MM.1S (cell line): ENCODE data around the gene TMEM147.

Source experiments
- DNase-seq: peaks from one replicate; pipeline ENCODE4 v3.0.0-alpha.2; 2015
- H2AFZ ChIP-seq: fragments of 300-600 bp; sonication (generic); 2 replicates; pipeline ENCODE4 v1.6.0; 2016; ENCODE audit warnings: antibody characterized with exemption, low read length
- H3F3A ChIP-seq: fragments of 300-600 bp; sonication (generic); 2 replicates; pipeline ENCODE4 v1.6.1; 2016; ENCODE audit warnings: mild to moderate bottlenecking, antibody characterized with exemption, low read length, moderate library complexity, mixed read lengths; ENCODE audit not compliant: insufficient read depth
- H3K27ac ChIP-seq: fragments of 300-600 bp; sonication (generic); 2 replicates; pipeline ENCODE4 v1.5.1; 2016; ENCODE audit warnings: mild to moderate bottlenecking, low read length
- H3K27me3 ChIP-seq: fragments of 300-600 bp; sonication (generic); replicated peaks from 2 replicates; pipeline ENCODE4 v1.6.0; 2016; ENCODE audit warnings: low read length; ENCODE audit not compliant: insufficient read depth
- H3K36me3 ChIP-seq: fragments of 300-600 bp; sonication (generic); replicated peaks from 2 replicates; pipeline ENCODE4 v1.6.1; 2016; ENCODE audit warnings: mild to moderate bottlenecking, low read length, mixed read lengths; ENCODE audit not compliant: insufficient read depth
- H3K4me1 ChIP-seq: fragments of 300-600 bp; sonication (generic); 2 replicates; pipeline ENCODE4 v1.6.1; 2016; ENCODE audit warnings: low read length, mixed read lengths
- H3K4me2 ChIP-seq: fragments of 300-600 bp; sonication (generic); 2 replicates; pipeline ENCODE4 v1.6.0; 2016; ENCODE audit warnings: low read depth, low read length
- H3K4me3 ChIP-seq: fragments of 300-600 bp; sonication (generic); 2 replicates; pipeline ENCODE4 v1.5.1; 2016; ENCODE audit warnings: low read length, mixed read lengths
- H3K79me2 ChIP-seq: fragments of 300-600 bp; sonication (generic); 2 replicates; pipeline ENCODE4 v1.6.1; 2016; ENCODE audit warnings: mixed run types, low read length, mixed read lengths
- H3K9ac ChIP-seq: fragments of 300-600 bp; sonication (generic); 2 replicates; pipeline ENCODE4 v1.6.1; 2016; ENCODE audit warnings: low read length, mixed read lengths
- H3K9me2 ChIP-seq: fragments of 300-600 bp; sonication (generic); replicated peaks from 2 replicates; pipeline ENCODE4 v1.6.1; 2016; ENCODE audit warnings: mild to moderate bottlenecking, low read length, mixed read lengths; ENCODE audit not compliant: insufficient read depth
- H3K9me3 ChIP-seq: fragments of 300-600 bp; sonication (generic); replicated peaks from 2 replicates; pipeline ENCODE4 v1.6.1; 2016; ENCODE audit warnings: mild to moderate bottlenecking, low read length, mixed read lengths; ENCODE audit not compliant: insufficient read depth
- H4K20me1 ChIP-seq: fragments of 300-600 bp; sonication (generic); 2 replicates; pipeline ENCODE4 v1.6.1; 2016; ENCODE audit warnings: mild to moderate bottlenecking, low read length, moderate library complexity, mixed read lengths; ENCODE audit not compliant: insufficient read depth
- CTCF ChIP-seq: fragments of 300-600 bp; sonication (generic); IDR thresholded peaks from 2 replicates; pipeline ENCODE4 v1.5.1; 2016; ENCODE audit warnings: antibody characterized with exemption, low read length, mixed read lengths
- EZH2 ChIP-seq: fragments of 300-600 bp; sonication (generic); optimal IDR thresholded peaks from 2 replicates; pipeline ENCODE3; 2017; ENCODE audit warnings: low read depth, mild to moderate bottlenecking, antibody characterized with exemption, low read length, mixed read lengths
- EZH2phosphoT487 ChIP-seq: fragments of 300-600 bp; sonication (generic); IDR thresholded peaks from 2 replicates; pipeline ENCODE4 v1.6.1; 2018; ENCODE audit warnings: antibody characterized with exemption, low read length

Gene TMEM147

GRCh38 chr19:35582760-35583159 lies 37.3 kb downstream of the TMEM147 start:
- no peaks in the 10 kb centered on the region for H3K79me2 ChIP-seq
- no peaks in the 10 kb centered on the region for H3F3A ChIP-seq
- H3K9me3 ChIP-seq = no peaks in the 10 kb centered on the region
- TF ChIP-seq CTCF (no peak), EZH2 (no peak), EZH2phosphoT487 (no peak)
- no peak overlapping the region for H3K9ac ChIP-seq
- DNase-seq = no peak
- no peaks in the 10 kb centered on the region for H4K20me1 ChIP-seq
- H3K4me2 ChIP-seq = no peak overlapping the region
- no peaks in the 10 kb centered on the region for H3K9me2 ChIP-seq
- H2AFZ ChIP-seq = no peak overlapping the region
- peaks cover 9% of the 10 kb centered on the region for H3K4me1 ChIP-seq
- H3K27ac ChIP-seq = no peak overlapping the region
- H3K4me3 ChIP-seq = no peak overlapping the region
- H3K36me3 ChIP-seq = no peaks in the 10 kb centered on the region
- peaks cover 64% of the 10 kb centered on the region for H3K27me3 ChIP-seq

- no peak for DNase-seq
- Histone ChIP-seq H2AFZ (no peak within 1 kb of the TSS), H3K4me3 (no peak within 1 kb of the TSS), H3K27me3 (peaks cover 84% of the 10 kb centered on the region), H3K4me2 (no peak within 1 kb of the TSS), H3K27ac (no peak within 1 kb of the TSS), H3K9me3 (no peaks in the 10 kb centered on the region), H3F3A (no peaks in the 10 kb centered on the region), H3K4me1 (no peaks in the 10 kb centered on the region), H3K9ac (no peak within 1 kb of the TSS), H3K79me2 (no peaks in the 10 kb centered on the region), H4K20me1 (no peaks in the 10 kb centered on the region), H3K9me2 (no peaks in the 10 kb centered on the region), H3K36me3 (no peaks in the 10 kb centered on the region)
- TF ChIP-seq CTCF = no peak
- TF ChIP-seq EZH2phosphoT487 = no peak
- TF ChIP-seq EZH2 = no peak
These were observed 40.4 kb downstream of the TMEM147 start, which contains the start of gene PMIS2 for GRCh38 chr19:35585848-35586247. PMIS2 (plus strand) TSS chr19:35586173; CDS start chr19:35586260, 87 bp downstream.

GRCh38 chr19:35587321-35587720 lies 41.9 kb downstream of the TMEM147 start:
- H3K4me3 ChIP-seq = no peak overlapping the region
- DNase-seq = no peak
- H3K27ac ChIP-seq = no peak overlapping the region
- peaks cover 76% of the 10 kb centered on the region for H3K27me3 ChIP-seq
- no peak overlapping the region for H3K4me2 ChIP-seq
- H4K20me1 ChIP-seq = no peaks in the 10 kb centered on the region
- no peaks in the 10 kb centered on the region for H3K9me2 ChIP-seq
- no peaks in the 10 kb centered on the region for H3K79me2 ChIP-seq
- no peak overlapping the region for H3K9ac ChIP-seq
- no peaks in the 10 kb centered on the region for H3K4me1 ChIP-seq
- H3K36me3 ChIP-seq = no peaks in the 10 kb centered on the region
- no peak for TF ChIP-seq EZH2
- TF ChIP-seq CTCF = no peak
- no peak for TF ChIP-seq EZH2phosphoT487
- no peaks in the 10 kb centered on the region for H3K9me3 ChIP-seq
- H2AFZ ChIP-seq = no peak overlapping the region
- no peaks in the 10 kb centered on the region for H3F3A ChIP-seq
